ENCODE data around the gene CES3.

The CES3 gene

DNA sequence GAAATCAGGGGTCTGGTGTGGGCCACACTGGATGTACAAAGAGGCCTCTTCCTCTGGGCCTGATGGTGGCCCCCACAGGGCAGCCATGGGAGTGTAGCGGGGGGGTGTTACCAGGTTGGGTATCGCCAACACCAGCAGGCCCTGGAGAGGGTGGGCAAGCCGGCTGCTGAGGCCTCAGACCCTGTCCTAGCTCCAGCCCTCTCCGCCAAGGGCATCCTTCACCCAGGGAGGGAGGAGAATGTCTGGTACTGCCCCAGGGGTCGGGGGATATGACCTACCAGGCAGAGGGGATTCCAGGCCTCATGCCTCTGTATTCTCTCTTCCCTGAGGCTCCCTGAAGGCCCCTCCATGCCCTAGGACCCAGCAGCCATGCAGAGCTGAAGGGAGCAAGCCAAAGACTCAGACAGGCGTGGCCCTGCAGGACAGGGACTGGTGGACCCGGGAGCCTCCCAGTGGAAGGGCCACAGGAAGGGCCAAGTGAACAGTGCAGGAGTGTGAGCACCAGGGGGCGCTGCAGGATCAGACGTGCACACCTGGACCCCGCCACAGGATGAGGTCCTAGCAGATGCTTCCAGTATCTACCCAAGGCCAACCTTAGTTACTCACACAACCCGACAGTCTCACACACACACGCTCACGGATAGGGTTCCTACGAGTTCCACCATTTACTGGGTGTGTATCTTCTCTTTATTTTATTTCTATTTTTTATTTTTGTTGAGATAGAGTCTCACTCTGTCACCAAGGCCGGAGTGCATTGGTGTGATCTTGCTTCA lies 16.5 kb downstream of the CES3 start:
- DNase-seq (ENCODE audit: low read depth in 2 of 2) = peak; percentile 86 to 87

DNA sequence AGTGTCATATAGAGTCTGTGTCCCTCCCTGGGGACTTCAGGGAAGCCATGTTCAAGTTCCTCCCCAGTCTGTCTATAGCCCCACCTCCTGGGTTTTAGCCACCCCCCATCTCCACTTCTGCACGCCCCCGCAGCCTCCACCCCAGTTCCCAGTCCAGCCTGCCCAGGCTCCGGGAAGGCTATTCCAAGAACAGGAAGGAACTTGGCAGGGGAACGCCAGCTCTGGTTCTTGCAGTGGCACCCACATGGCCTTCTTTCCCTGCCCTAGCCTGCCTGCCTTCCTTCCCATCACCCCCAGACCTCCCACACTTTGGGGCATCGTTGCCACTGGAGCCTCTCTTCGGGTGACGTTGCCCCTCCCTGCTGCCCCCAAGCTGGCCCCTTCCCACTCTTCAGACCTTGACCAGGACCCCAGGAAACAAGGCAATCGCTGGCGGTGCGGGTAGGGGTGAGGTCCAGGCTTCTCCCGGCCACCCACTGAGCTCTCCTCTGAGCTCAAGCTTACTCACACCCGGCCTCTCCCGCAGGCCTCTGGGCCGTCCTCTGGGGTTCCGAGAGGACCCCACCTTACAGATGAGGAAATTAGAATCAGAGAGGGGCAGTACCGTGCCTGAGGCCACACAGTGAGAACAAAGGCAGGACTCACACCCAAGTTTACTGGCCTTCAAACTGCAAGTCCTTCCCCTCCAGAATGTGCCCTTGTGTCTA lies 18.1 kb downstream of the CES3 start:
- TF ChIP-seq, protein P1, sequence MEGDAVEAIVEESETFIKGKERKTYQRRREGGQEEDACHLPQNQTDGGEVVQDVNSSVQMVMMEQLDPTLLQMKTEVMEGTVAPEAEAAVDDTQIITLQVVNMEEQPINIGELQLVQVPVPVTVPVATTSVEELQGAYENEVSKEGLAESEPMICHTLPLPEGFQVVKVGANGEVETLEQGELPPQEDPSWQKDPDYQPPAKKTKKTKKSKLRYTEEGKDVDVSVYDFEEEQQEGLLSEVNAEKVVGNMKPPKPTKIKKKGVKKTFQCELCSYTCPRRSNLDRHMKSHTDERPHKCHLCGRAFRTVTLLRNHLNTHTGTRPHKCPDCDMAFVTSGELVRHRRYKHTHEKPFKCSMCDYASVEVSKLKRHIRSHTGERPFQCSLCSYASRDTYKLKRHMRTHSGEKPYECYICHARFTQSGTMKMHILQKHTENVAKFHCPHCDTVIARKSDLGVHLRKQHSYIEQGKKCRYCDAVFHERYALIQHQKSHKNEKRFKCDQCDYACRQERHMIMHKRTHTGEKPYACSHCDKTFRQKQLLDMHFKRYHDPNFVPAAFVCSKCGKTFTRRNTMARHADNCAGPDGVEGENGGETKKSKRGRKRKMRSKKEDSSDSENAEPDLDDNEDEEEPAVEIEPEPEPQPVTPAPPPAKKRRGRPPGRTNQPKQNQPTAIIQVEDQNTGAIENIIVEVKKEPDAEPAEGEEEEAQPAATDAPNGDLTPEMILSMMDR (IDR thresholded peaks at IDR 0.05; ENCODE audit: low read depth, low read length) = no peak
- H3K4me3 ChIP-seq (replicated peaks in 1 of 2; ENCODE audit: low read depth in 2 of 2, low read length in 2 of 2) = no peak overlapping the region
- peak in 1 of 2 donors; percentile 68 for DNase-seq (ENCODE audit: low read depth in 2 of 2)

More for the DNA sequence above, 16.5 kb downstream of the CES3 start:
- TF ChIP-seq, protein P1 (IDR thresholded peaks at IDR 0.05; ENCODE audit: low read depth, low read length) = peak; percentile 88
- H3K4me3 ChIP-seq (replicated peaks in 1 of 2; ENCODE audit: low read depth in 2 of 2, low read length in 2 of 2) = no peak overlapping the region

DNA sequence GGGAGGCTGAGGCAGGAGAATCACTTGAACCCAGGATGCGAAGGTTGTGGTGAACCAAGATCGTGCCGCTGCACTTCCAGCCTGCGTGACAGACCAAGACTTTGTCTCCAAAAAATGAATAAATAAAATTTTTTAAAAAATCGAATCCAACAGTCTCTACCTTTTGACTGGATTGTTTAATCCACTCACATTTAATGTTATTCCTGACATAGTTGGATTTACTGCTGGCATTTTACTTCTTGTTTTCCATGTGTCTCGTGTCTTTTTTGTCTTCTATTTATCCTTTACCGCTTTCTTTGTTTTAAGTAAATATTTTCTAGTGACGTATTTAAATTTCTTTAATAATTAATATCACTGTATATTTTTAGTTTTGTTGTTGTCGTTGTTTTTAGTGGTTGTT lies 22.0 kb downstream of the CES3 start:
- H3K4me3 ChIP-seq (replicated peaks in 1 of 2; ENCODE audit: low read depth in 2 of 2, low read length in 2 of 2) = no peak overlapping the region
- TF ChIP-seq, protein P1 (IDR thresholded peaks at IDR 0.05; ENCODE audit: low read depth, low read length) = no peak
- DNase-seq (ENCODE audit: low read depth in 2 of 2) = no peak

DNA sequence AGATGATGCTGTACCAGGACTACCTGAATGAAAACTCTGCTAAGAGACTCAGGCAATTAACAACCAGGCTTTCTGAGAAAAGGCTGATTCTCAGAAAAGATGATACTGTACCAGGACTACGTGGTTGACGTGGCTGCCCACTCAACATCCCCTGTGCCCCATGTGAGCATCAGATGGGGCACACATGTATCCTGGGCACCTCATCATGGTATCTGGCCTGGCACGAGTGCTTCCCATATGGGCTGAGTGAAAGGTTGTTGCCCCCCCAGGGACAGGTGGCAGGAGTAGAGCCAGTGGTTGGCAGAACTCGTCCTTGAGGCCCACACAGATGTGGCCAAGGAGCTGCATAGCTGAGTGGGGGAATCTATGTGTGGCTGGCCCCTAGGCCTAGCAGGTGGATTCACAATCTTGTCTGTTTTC lies 23.8 kb downstream of the CES3 start:
- no peak overlapping the region for H3K4me3 ChIP-seq (replicated peaks in 1 of 2; ENCODE audit: low read depth in 2 of 2, low read length in 2 of 2)
- no peak for DNase-seq (ENCODE audit: low read depth in 2 of 2)
- TF ChIP-seq, protein P1 (IDR thresholded peaks at IDR 0.05; ENCODE audit: low read depth, low read length) = no peak

DNA sequence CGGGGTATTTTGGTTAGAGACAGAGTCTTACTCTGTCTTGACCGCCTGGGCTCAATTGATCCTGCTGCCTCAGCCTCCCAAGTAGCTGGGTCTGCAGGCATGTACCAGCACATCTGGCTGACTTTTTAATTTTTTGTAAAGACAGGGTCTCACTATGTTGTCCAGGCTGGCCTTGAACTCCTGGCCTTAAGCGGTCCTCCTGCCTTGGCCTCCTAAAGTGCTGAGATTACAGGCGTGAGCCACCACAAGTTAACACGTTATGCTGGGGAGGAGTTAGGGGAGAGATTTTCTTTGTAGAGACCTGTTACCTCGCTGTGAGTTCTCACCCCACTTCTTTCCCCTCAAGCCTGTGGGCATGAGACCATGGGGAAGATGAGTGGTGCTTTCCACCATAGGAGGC lies 25.5 kb downstream of the CES3 start:
- TF ChIP-seq, protein P1 (IDR thresholded peaks at IDR 0.05; ENCODE audit: low read depth, low read length) = no peak

DNA sequence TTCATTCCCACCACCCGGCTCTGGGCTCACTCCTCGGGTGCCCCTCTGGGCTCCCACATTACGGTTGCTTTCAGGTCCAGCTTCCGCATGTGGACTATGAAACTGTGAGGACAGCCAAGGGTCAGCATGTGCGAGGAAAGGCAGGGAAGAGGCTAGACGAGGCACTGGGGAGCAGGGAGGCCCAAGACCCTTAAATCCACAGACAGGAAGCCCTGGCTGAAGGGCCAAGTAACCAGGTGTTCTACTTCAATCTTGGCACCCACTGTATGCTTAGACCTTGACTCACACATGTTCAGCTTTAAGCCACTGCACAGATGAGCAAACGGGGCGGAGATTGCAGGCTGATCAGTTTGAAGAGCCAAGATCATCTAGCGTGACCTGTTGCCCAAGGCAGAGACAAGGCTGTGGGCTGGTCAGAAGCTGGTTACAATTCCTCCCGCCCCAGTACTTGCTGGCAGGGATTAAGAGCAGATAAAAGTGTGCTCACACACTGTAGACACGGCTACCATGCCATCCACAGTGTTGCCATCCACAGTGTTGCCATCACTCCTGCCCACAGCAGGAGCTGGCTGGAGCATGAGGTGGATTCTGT lies 27.2 kb downstream of the CES3 start, which contains the start of gene CES4A:
Gene CES4A (plus strand): TSS at position 393 of the 592 bp plus-strand sequence. CDS start 184 bp downstream, at position 577.
- TF ChIP-seq, protein P1 (IDR thresholded peaks at IDR 0.05; ENCODE audit: low read depth, low read length) = no peak
- no peak within 1 kb of the TSS for H3K4me3 ChIP-seq (replicated peaks in 1 of 2; ENCODE audit: low read depth in 2 of 2, low read length in 2 of 2)
- DNase-seq (ENCODE audit: low read depth in 2 of 2) = peak; percentile 46 to 72

More for the DNA sequence above, 25.5 kb downstream of the CES3 start:
- no peak for DNase-seq (ENCODE audit: low read depth in 2 of 2)
- no peak overlapping the region for H3K4me3 ChIP-seq (replicated peaks in 1 of 2; ENCODE audit: low read depth in 2 of 2, low read length in 2 of 2)
